T-helper 2 cell treated with Interferon-gamma antibody and Interleukin-4, amounts not matched to agents 5 μg/mL and 100 μg/mL, for 36 hours (primary cell): Measurements from ENCODE around the gene SPDYE17.
"Not testable (repeated sequence)": the region's sequence is repeated elsewhere in the genome, so short reads cannot be mapped to it uniquely, and the experiment has no call there.

ENCODE experiments used
- DNase-seq: peaks from one replicate; pipeline ENCODE4 v3.0.0; 2021; ENCODE audit warnings: low spot score
- H3K27ac Mint-ChIP-seq: one replicate; pipeline ENCODE4 v1.8.0; 2021; ENCODE audit warnings: mild to moderate bottlenecking, mixed read lengths
- H3K27me3 Mint-ChIP-seq: one replicate; pipeline ENCODE4 v1.8.0; 2021; ENCODE audit warnings: low read depth, mixed read lengths
- H3K36me3 Mint-ChIP-seq: one replicate; pipeline ENCODE4 v1.8.0; 2021; ENCODE audit warnings: low read depth, mixed read lengths
- H3K4me1 Mint-ChIP-seq: one replicate; pipeline ENCODE4 v1.8.0; 2021; ENCODE audit warnings: low read depth, mixed read lengths
- H3K4me3 Mint-ChIP-seq: one replicate; pipeline ENCODE4 v1.8.0; 2022; ENCODE audit warnings: mild to moderate bottlenecking, moderate library complexity, mixed read lengths
- H3K9me3 Mint-ChIP-seq: one replicate; pipeline ENCODE4 v1.8.0; 2021; ENCODE audit warnings: mixed read lengths

SPDYE17 gene

GRCh38 chr7:77005461-77006057 is 26.6 kb downstream of the SPDYE17 start:
- not testable (repeated sequence) for H3K4me1 Mint-ChIP-seq, H3K27ac Mint-ChIP-seq, DNase-seq

GRCh38 chr7:77004151-77004550 is 28.0 kb downstream of the SPDYE17 start:
- H3K9me3 Mint-ChIP-seq, H3K27me3 Mint-ChIP-seq, H3K27ac Mint-ChIP-seq, H3K4me3 Mint-ChIP-seq, H3K4me1 Mint-ChIP-seq, DNase-seq, H3K36me3 Mint-ChIP-seq: not testable (repeated sequence)

More at GRCh38 chr7:77005461-77006057, 26.6 kb downstream of the SPDYE17 start:
- not testable (repeated sequence) for H3K9me3 Mint-ChIP-seq, H3K36me3 Mint-ChIP-seq, H3K27me3 Mint-ChIP-seq, H3K4me3 Mint-ChIP-seq

DNA sequence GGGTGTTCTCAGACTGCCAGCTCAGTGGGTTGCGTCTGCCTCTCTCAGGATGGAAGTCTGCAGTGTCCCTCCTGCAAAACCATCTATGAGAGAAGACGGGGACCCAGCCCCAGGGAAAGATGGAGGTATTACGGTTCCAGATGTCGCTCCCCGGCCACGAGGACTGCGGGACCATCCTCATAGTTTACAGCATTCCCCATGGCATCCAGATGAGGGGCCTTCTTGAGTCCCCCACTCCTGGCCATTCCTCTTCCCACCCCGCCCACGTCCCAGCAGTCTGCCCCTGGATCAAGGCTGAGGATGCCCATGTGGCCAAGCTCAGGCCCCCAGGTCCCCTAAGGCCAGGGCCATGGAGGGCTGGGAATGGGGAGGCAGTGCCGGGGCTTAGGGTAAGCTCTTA is 28.9 kb downstream of the SPDYE17 start:
- not testable (repeated sequence) for H3K4me1 Mint-ChIP-seq, DNase-seq, H3K27ac Mint-ChIP-seq, H3K27me3 Mint-ChIP-seq, H3K9me3 Mint-ChIP-seq, H3K4me3 Mint-ChIP-seq, H3K36me3 Mint-ChIP-seq

GRCh38 chr7:77002678-77003233 is 29.4 kb downstream of the SPDYE17 start:
- not testable (repeated sequence) for H3K27ac Mint-ChIP-seq, H3K4me3 Mint-ChIP-seq, H3K4me1 Mint-ChIP-seq, H3K9me3 Mint-ChIP-seq, H3K36me3 Mint-ChIP-seq, DNase-seq, H3K27me3 Mint-ChIP-seq

DNA sequence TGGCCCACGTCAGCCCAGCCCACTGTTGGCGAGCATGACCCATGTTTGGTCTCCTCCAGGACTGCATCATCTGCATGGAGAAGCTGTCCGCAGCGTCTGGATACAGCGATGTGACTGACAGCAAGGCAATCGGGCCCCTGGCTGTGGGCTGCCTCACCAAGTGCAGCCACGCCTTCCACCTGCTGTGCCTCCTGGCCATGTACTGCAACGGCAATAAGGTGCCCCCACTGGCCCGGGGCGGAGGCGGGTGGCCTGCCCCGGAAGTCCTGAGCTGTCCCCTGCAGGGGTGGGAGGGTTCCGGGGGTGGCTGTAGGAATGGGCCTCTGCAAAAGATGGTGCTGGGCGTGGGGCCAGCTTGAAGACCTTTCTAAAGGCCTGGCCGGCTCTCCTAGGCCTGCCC is 30.1 kb downstream of the SPDYE17 start:
- not testable (repeated sequence) for H3K9me3 Mint-ChIP-seq, H3K36me3 Mint-ChIP-seq, H3K4me1 Mint-ChIP-seq, H3K4me3 Mint-ChIP-seq, H3K27me3 Mint-ChIP-seq, H3K27ac Mint-ChIP-seq
- DNase-seq, result peak; percentile 1

GRCh38 chr7:76999474-77000107 is 32.6 kb downstream of the SPDYE17 start:
- not testable (repeated sequence) for DNase-seq, H3K4me3 Mint-ChIP-seq, H3K4me1 Mint-ChIP-seq, H3K36me3 Mint-ChIP-seq, H3K27ac Mint-ChIP-seq, H3K9me3 Mint-ChIP-seq, H3K27me3 Mint-ChIP-seq

- not testable (repeated sequence) for H3K27me3 Mint-ChIP-seq, DNase-seq, H3K4me1 Mint-ChIP-seq, H3K4me3 Mint-ChIP-seq, H3K36me3 Mint-ChIP-seq, H3K9me3 Mint-ChIP-seq
- peak overlapping the region; percentile 45 for H3K27ac Mint-ChIP-seq
Observed at GRCh38 chr7:76998764-76999450, 33.3 kb downstream of the SPDYE17 start.

GRCh38 chr7:76998285-76998589 is 33.9 kb downstream of the SPDYE17 start:
- Mint-ChIP-seq H3K36me3 (no peaks in the 10 kb centered on the region), H3K27me3 (no peaks in the 10 kb centered on the region), H3K4me3 (no peak overlapping the region), H3K9me3 (no peaks in the 10 kb centered on the region), H3K4me1 (no peaks in the 10 kb centered on the region), H3K27ac (no peak overlapping the region)
- no peak for DNase-seq

- Mint-ChIP-seq H3K4me1 (no peaks in the 10 kb centered on the region), H3K4me3 (no peak overlapping the region), H3K27me3 (no peaks in the 10 kb centered on the region), H3K27ac (peak overlapping the region; percentile 26), H3K9me3 (no peaks in the 10 kb centered on the region), H3K36me3 (no peaks in the 10 kb centered on the region)
- DNase-seq, result no peak
Observed at GRCh38 chr7:76997381-76998284, 34.5 kb downstream of the SPDYE17 start.

DNA sequence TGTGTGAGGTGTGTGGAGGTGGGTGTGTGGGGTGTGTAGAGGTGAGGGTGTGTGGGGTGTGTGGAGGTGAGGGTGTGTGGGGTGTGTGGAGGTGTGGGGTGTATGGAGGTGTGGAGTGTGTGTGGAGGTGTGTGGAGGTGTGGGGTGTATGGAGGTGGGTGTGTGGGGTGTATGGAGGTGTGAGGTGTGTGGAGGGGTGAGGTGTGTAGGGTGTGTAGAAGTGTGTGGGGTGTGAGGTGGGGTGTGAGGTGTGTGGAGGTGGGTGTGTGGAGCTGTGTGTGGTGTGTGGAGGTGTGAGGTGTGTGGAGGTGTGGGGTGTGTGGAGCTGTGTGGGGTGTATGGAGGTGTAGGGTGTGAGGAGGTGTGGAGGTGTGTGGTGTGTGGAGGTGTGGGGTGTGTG is 35.2 kb downstream of the SPDYE17 start:
- H3K27me3 Mint-ChIP-seq, H3K4me3 Mint-ChIP-seq, H3K27ac Mint-ChIP-seq, H3K9me3 Mint-ChIP-seq, DNase-seq, H3K36me3 Mint-ChIP-seq, H3K4me1 Mint-ChIP-seq: not testable (repeated sequence)

DNA sequence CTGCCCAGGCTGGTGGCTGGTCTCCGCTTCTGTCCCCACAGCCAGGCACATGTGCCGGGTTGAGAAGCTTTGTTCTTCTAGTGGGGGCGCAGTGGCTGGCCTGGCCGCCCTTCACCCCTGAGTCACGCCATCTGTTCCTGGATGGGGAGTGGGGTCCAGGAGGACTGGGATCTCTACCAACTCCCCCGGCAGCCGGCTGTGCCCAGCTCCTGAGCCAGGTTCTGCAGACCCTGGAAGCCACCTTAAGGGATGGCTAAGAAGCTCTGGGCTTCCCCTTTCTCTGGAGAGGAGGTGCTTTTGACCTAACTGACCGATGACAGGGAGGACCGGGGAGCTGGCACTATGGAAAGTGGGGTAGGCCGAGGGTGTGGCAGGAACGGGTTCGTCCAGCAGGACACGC is 37.9 kb downstream of the SPDYE17 start:
- DNase-seq, H3K4me1 Mint-ChIP-seq, H3K27me3 Mint-ChIP-seq, H3K27ac Mint-ChIP-seq, H3K36me3 Mint-ChIP-seq, H3K9me3 Mint-ChIP-seq, H3K4me3 Mint-ChIP-seq: not testable (repeated sequence)

DNA sequence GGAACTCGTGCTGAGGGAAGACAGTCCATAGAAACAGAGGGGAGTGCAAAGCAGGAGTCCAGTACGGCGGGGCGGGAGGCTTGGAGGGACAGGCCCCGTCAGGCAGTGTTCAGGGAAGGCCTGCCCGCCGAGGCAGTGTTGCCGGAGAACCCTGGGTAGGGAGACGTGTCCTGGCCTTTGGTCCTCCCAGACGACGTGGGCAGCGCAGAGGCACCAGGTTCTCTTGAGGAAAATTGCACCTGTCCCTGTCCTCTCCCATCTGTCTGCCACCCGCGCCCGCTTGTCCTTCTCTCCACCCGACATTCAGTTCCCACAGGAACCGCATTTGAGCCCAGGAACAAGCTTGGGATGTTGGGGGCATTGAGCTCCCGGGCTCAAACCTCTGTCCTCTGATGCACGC is 38.3 kb downstream of the SPDYE17 start:
- H3K27me3 Mint-ChIP-seq, H3K4me3 Mint-ChIP-seq, DNase-seq, H3K36me3 Mint-ChIP-seq, H3K27ac Mint-ChIP-seq, H3K4me1 Mint-ChIP-seq, H3K9me3 Mint-ChIP-seq: not testable (repeated sequence)

GRCh38 chr7:76992871-76993270 is 39.3 kb downstream of the SPDYE17 start:
- not testable (repeated sequence) for H3K36me3 Mint-ChIP-seq, H3K9me3 Mint-ChIP-seq

DNA sequence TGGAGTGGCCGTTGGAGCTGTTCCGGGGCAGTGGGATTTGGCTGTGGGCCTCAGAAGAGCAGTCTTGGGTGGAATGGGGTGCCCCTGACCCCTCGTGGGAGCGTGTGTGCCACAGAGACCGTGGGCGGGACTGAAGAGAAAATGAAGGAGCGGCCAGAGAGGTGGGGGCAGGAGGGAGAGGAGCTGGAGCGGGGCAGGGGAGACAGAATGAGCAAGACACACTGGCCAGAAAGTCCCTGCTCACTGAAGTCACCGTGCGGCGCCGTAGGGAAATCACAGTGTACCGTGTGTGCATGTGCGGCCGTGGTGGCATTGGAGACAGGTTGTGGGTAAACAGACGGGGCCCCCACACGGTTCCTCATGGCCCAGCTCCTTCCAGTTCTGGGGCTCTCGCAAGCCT is 40.0 kb downstream of the SPDYE17 start:
- not testable (repeated sequence) for DNase-seq, H3K36me3 Mint-ChIP-seq, H3K4me1 Mint-ChIP-seq, H3K4me3 Mint-ChIP-seq, H3K27ac Mint-ChIP-seq, H3K27me3 Mint-ChIP-seq, H3K9me3 Mint-ChIP-seq

More at GRCh38 chr7:76992871-76993270, 39.3 kb downstream of the SPDYE17 start:
- H3K4me1 Mint-ChIP-seq, H3K27me3 Mint-ChIP-seq, DNase-seq, H3K4me3 Mint-ChIP-seq, H3K27ac Mint-ChIP-seq: not testable (repeated sequence)
